ENCODE results near the gene DCAF5. TPM values are rescaled to one million over a fixed set of nuclear protein-coding genes. Genes with fewer than 3 reads are reported as not detected.

Gene DCAF5
- total RNA-seq, 1 experiment from 2014 or later: 22.0 TPM

- peaks cover 19% of the 10 kb centered on the region for H3K4me1 ChIP-seq (ENCODE audit: insufficient read depth, low read length, poor library complexity, severe bottlenecking)
- no peaks in the 10 kb centered on the region for H3K9me3 ChIP-seq (ENCODE audit: low read depth, low read length, poor library complexity, severe bottlenecking)
- H3K4me3 ChIP-seq (ENCODE audit: low read depth, low read length, poor library complexity, severe bottlenecking): no peak overlapping the region
- H3K27me3 ChIP-seq (replicated peaks; ENCODE audit: insufficient read depth, low read depth, low read length, poor library complexity): no peaks in the 10 kb centered on the region
- intact Hi-C loops (cut with micrococcal nuclease; ENCODE audit: unreplicated experiment): no loop called here
- ChIA-PET POLR2A (ENCODE audit: low non-redundant PET) (no interaction called here), CTCF (no interaction called here)
- no TSS peak for BruUV-seq (replicated peaks)
- H3K27ac ChIP-seq (ENCODE audit: low read depth, low read length, poor library complexity, severe bottlenecking): no peak overlapping the region
- TF ChIP-seq EZH2 (IDR thresholded peaks at IDR 0.05; ENCODE audit: borderline replicate concordance, low read depth, low read length, poor library complexity, severe bottlenecking): no peak
- TF ChIP-seq, protein P1, sequence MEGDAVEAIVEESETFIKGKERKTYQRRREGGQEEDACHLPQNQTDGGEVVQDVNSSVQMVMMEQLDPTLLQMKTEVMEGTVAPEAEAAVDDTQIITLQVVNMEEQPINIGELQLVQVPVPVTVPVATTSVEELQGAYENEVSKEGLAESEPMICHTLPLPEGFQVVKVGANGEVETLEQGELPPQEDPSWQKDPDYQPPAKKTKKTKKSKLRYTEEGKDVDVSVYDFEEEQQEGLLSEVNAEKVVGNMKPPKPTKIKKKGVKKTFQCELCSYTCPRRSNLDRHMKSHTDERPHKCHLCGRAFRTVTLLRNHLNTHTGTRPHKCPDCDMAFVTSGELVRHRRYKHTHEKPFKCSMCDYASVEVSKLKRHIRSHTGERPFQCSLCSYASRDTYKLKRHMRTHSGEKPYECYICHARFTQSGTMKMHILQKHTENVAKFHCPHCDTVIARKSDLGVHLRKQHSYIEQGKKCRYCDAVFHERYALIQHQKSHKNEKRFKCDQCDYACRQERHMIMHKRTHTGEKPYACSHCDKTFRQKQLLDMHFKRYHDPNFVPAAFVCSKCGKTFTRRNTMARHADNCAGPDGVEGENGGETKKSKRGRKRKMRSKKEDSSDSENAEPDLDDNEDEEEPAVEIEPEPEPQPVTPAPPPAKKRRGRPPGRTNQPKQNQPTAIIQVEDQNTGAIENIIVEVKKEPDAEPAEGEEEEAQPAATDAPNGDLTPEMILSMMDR (conservative IDR thresholded peaks at IDR 0.05; ENCODE audit: low read depth, low read length): no peak
- DNase-seq (ENCODE audit: low spot score): no peak
- no peaks in the 10 kb centered on the region for H3K36me3 ChIP-seq (ENCODE audit: insufficient read depth, low read length, poor library complexity, severe bottlenecking)
Measured at GRCh38 chr14:69142101-69142500, 10.8 kb downstream of the DCAF5 start.

GRCh38 chr14:69141550-69141949 lies 11.4 kb downstream of the DCAF5 start:
- no peak for DNase-seq (ENCODE audit: low spot score)
- BruUV-seq (replicated peaks): no TSS peak
- Histone ChIP-seq H3K27me3 (replicated peaks; ENCODE audit: insufficient read depth, low read depth, low read length, poor library complexity) (no peaks in the 10 kb centered on the region), H3K9me3 (ENCODE audit: low read depth, low read length, poor library complexity, severe bottlenecking) (no peaks in the 10 kb centered on the region), H3K4me3 (ENCODE audit: low read depth, low read length, poor library complexity, severe bottlenecking) (no peak overlapping the region), H3K4me1 (ENCODE audit: insufficient read depth, low read length, poor library complexity, severe bottlenecking) (peaks cover 22% of the 10 kb centered on the region), H3K27ac (ENCODE audit: low read depth, low read length, poor library complexity, severe bottlenecking) (no peak overlapping the region), H3K36me3 (ENCODE audit: insufficient read depth, low read length, poor library complexity, severe bottlenecking) (no peaks in the 10 kb centered on the region)
- ChIA-PET POLR2A (ENCODE audit: low non-redundant PET) (no interaction called here), CTCF (interaction anchor here (1.3 kb wide), 1 partner anchor 12 kb away, joined by 3 read pairs; no protein-coding TSS in a partner anchor)
- no peak for TF ChIP-seq EZH2 (IDR thresholded peaks at IDR 0.05; ENCODE audit: borderline replicate concordance, low read depth, low read length, poor library complexity, severe bottlenecking)
- TF ChIP-seq, protein P1 (conservative IDR thresholded peaks at IDR 0.05; ENCODE audit: low read depth, low read length): no peak
- intact Hi-C loops (cut with micrococcal nuclease; ENCODE audit: unreplicated experiment): no loop called here

- no peak for DNase-seq (ENCODE audit: low spot score)
- no peaks in the 10 kb centered on the region for H3K27me3 ChIP-seq (replicated peaks; ENCODE audit: insufficient read depth, low read depth, low read length, poor library complexity)
- no peaks in the 10 kb centered on the region for H3K36me3 ChIP-seq (ENCODE audit: insufficient read depth, low read length, poor library complexity, severe bottlenecking)
- H3K9me3 ChIP-seq (ENCODE audit: low read depth, low read length, poor library complexity, severe bottlenecking): no peaks in the 10 kb centered on the region
- H3K4me3 ChIP-seq (ENCODE audit: low read depth, low read length, poor library complexity, severe bottlenecking): no peak overlapping the region
- TF ChIP-seq, protein P1 (conservative IDR thresholded peaks at IDR 0.05; ENCODE audit: low read depth, low read length): no peak
- no peak for TF ChIP-seq EZH2 (IDR thresholded peaks at IDR 0.05; ENCODE audit: borderline replicate concordance, low read depth, low read length, poor library complexity, severe bottlenecking)
- H3K27ac ChIP-seq (ENCODE audit: low read depth, low read length, poor library complexity, severe bottlenecking): no peak overlapping the region
- no TSS peak for BruUV-seq (replicated peaks)
- intact Hi-C loops (cut with micrococcal nuclease; ENCODE audit: unreplicated experiment): no loop called here
- ChIA-PET POLR2A (ENCODE audit: low non-redundant PET) (no interaction called here), CTCF (no interaction called here)
- H3K4me1 ChIP-seq (ENCODE audit: insufficient read depth, low read length, poor library complexity, severe bottlenecking): peaks cover 23% of the 10 kb centered on the region
Measured at GRCh38 chr14:69139743-69140142, 13.2 kb downstream of the DCAF5 start.

All from A673 (cell line).